H1 (cell line): ENCODE measurements around the gene PDIA5. TPM values are rescaled to one million over a fixed set of nuclear protein-coding genes. Genes with fewer than 3 reads are reported as not detected.

Experiments
- CTCF ChIA-PET: fragments of 300-600 bp; sonication (Branson Sonifier 250); formaldehyde crosslinking; loops from one replicate; lab custom pipeline; 2021; ENCODE audit not compliant: partially characterized antibody; lab: Charles Lee
- POLR2A ChIA-PET: fragments of 300-600 bp; sonication (Branson Sonifier 250); formaldehyde crosslinking; loops from one replicate; lab custom pipeline; 2021; ENCODE audit warnings: inconsistent platforms; ENCODE audit not compliant: partially characterized antibody; lab: Charles Lee
- DNase-seq, 2 experiments: peaks; one replicate each; pipeline versions ENCODE4 v3.0.0 to v3.0.0-alpha.2; 2010 to 2022; ENCODE audit warnings: low spot score in 2 of 2, low read depth in 1 of 2, mixed read lengths in 1 of 2
- FAIRE-seq: peaks from 2 replicates; lab custom pipeline; 2011; peaks lifted over from hg19 to GRCh38; lab: Jason Lieb, UNC
- H2AFZ ChIP-seq: 2 replicates; pipeline ENCODE4 v1.8.1; 2012; ENCODE audit warnings: low read length, inconsistent platforms
- H2AK5ac ChIP-seq: 2 replicates; pipeline ENCODE4 v1.6.1; 2013; ENCODE audit warnings: low read depth, low read length
- H2BK120ac ChIP-seq: replicated peaks from 2 replicates; pipeline ENCODE3; 2013; ENCODE audit warnings: low read depth, low read length, inconsistent platforms
- H2BK12ac ChIP-seq: 2 replicates; pipeline ENCODE4 v1.6.1; 2013; ENCODE audit warnings: low read depth, low read length
- H2BK15ac ChIP-seq: 2 replicates; pipeline ENCODE4 v1.6.1; 2013; ENCODE audit warnings: low read length
- H2BK20ac ChIP-seq: 2 replicates; pipeline ENCODE4 v1.6.1; 2013; ENCODE audit warnings: low read length
- H2BK5ac ChIP-seq: 2 replicates; pipeline ENCODE4 v1.6.1; 2013; ENCODE audit warnings: low read depth, low read length
- H3K14ac ChIP-seq: 2 replicates; pipeline ENCODE4 v1.6.1; 2013; ENCODE audit warnings: inconsistent platforms; ENCODE audit not compliant: insufficient read length
- H3K18ac ChIP-seq: 2 replicates; pipeline ENCODE4 v1.6.1; 2013; ENCODE audit warnings: low read length; ENCODE audit errors: extremely low read depth
- H3K23ac ChIP-seq: 2 replicates; pipeline ENCODE4 v1.6.1; 2013; ENCODE audit warnings: inconsistent platforms; ENCODE audit not compliant: insufficient read length
- H3K23me2 ChIP-seq: 2 replicates; pipeline ENCODE4 v1.6.1; 2013; ENCODE audit warnings: low read depth, low read length
- H3K27ac ChIP-seq: 2 replicates; pipeline ENCODE4 v1.6.1; 2011; ENCODE audit warnings: low read depth, low read length, inconsistent platforms
- H3K27me3 ChIP-seq, 4 experiments: replicated peaks in 1 of 4; 1 replicate in 1 of 4; 2 replicates in 3 of 4; pipeline versions ENCODE4 v1.6.1 to v1.8.1; 2011 to 2013; ENCODE audit warnings: low read length in 3 of 4, mild to moderate bottlenecking in 3 of 4, inconsistent platforms in 2 of 4, mixed read lengths in 2 of 4, moderate library complexity in 1 of 4; ENCODE audit not compliant: control insufficient read depth in 3 of 4, insufficient read depth in 3 of 4; ENCODE audit errors: extremely low read depth in 1 of 4
- H3K36me3 ChIP-seq, 4 experiments: 2 replicates each; pipeline versions ENCODE4 v1.6.1 to v1.8.1; 2011 to 2013; ENCODE audit warnings: mild to moderate bottlenecking in 4 of 4, low read length in 3 of 4, moderate library complexity in 2 of 4, control low read depth in 1 of 4, inconsistent platforms in 1 of 4; ENCODE audit not compliant: insufficient read depth in 4 of 4, control insufficient read depth in 2 of 4
- H3K4ac ChIP-seq: replicated peaks from 2 replicates; pipeline ENCODE3; 2013; ENCODE audit warnings: low read length, low read depth, mixed read lengths, inconsistent platforms; ENCODE audit not compliant: insufficient read length
- H3K4me1 ChIP-seq, 4 experiments: replicated peaks in 1 of 4; 1 replicate in 1 of 4; 2 replicates in 3 of 4; pipeline versions ENCODE4 v1.6.1 to v1.8.1; 2011 to 2013; ENCODE audit warnings: low read length in 3 of 4, inconsistent platforms in 2 of 4, mixed read lengths in 1 of 4; ENCODE audit not compliant: insufficient read depth in 4 of 4, control insufficient read depth in 3 of 4
- H3K4me2 ChIP-seq, 2 experiments: 2 replicates each; pipeline versions ENCODE4 v1.6.1 to v1.8.1; 2011 to 2013; ENCODE audit warnings: low read depth in 2 of 2, low read length in 2 of 2, control low read depth in 1 of 2, inconsistent platforms in 1 of 2, mild to moderate bottlenecking in 1 of 2; ENCODE audit not compliant: insufficient read depth in 1 of 2
- H3K4me3 ChIP-seq, 4 experiments: fragments of 200-600, 300-600 bp in 1 of 4; sonication (generic), shearing (Covaris generic), sonication (Bioruptor Twin) in 1 of 4; 2 replicates each; pipeline versions ENCODE4 v1.5.1 to v1.8.1; 2011 to 2016; ENCODE audit warnings: low read length in 4 of 4, low read depth in 3 of 4, control low read depth in 2 of 4, inconsistent platforms in 2 of 4, mild to moderate bottlenecking in 2 of 4, mixed read lengths in 1 of 4, moderate library complexity in 1 of 4; ENCODE audit not compliant: insufficient read depth in 2 of 4; ENCODE audit errors: extremely low read depth in 1 of 4
- H3K56ac ChIP-seq: replicated peaks from 2 replicates; pipeline ENCODE3; 2013; ENCODE audit warnings: low read depth, mild to moderate bottlenecking, mixed read lengths, low read length, inconsistent platforms; ENCODE audit not compliant: insufficient read length
- H3K79me1 ChIP-seq: 2 replicates; pipeline ENCODE4 v1.6.1; 2013; ENCODE audit warnings: low read depth, low read length, control low read depth
- H3K79me2 ChIP-seq, 2 experiments: 2 replicates each; pipeline versions ENCODE4 v1.6.1 to v1.8.1; 2012 to 2013; ENCODE audit warnings: low read length in 2 of 2, mild to moderate bottlenecking in 2 of 2, inconsistent platforms in 1 of 2; ENCODE audit not compliant: insufficient read depth in 2 of 2, control insufficient read depth in 1 of 2
- H3K9ac ChIP-seq, 4 experiments: replicated peaks in 1 of 4; 1 replicate in 1 of 4; 2 replicates in 3 of 4; pipeline versions ENCODE4 v1.6.1 to v1.8.1; 2011 to 2013; ENCODE audit warnings: low read depth in 3 of 4, low read length in 3 of 4, control low read depth in 2 of 4, mild to moderate bottlenecking in 2 of 4, moderate library complexity in 2 of 4, inconsistent platforms in 1 of 4; ENCODE audit errors: extremely low read depth in 1 of 4
- H3K9me3 ChIP-seq, 2 experiments: 2 replicates each; pipeline versions ENCODE4 v1.6.1 to v1.8.1; 2012 to 2013; ENCODE audit warnings: mild to moderate bottlenecking in 2 of 2, moderate library complexity in 2 of 2, control low read depth in 1 of 2, inconsistent platforms in 1 of 2, low read depth in 1 of 2, low read length in 1 of 2, mixed read lengths in 1 of 2; ENCODE audit not compliant: insufficient read depth in 2 of 2
- H4K20me1 ChIP-seq, 2 experiments: replicated peaks in 1 of 2; 2 replicates each; pipeline versions ENCODE3 to v1.8.1; 2011 to 2013; ENCODE audit warnings: inconsistent platforms in 2 of 2, low read length in 2 of 2, mild to moderate bottlenecking in 1 of 2; ENCODE audit not compliant: insufficient read depth in 2 of 2, control insufficient read depth in 1 of 2
- H4K5ac ChIP-seq: 2 replicates; pipeline ENCODE4 v1.6.1; 2013; ENCODE audit warnings: low read length, low read depth, mixed read lengths, inconsistent platforms; ENCODE audit not compliant: insufficient read length
- H4K8ac ChIP-seq: 2 replicates; pipeline ENCODE4 v1.8.0; 2013; ENCODE audit warnings: mild to moderate bottlenecking, moderate library complexity, low read length, inconsistent platforms; ENCODE audit not compliant: insufficient read depth; ENCODE audit errors: extremely low read depth
- H4K91ac ChIP-seq: replicated peaks from 2 replicates; pipeline ENCODE3; 2013; ENCODE audit warnings: low read length, mixed read lengths, inconsistent platforms; ENCODE audit not compliant: insufficient read length
- ATF3 ChIP-seq: IDR thresholded peaks from 2 replicates; pipeline ENCODE4 v1.6.1; 2011; ENCODE audit warnings: low read depth, mild to moderate bottlenecking, low read length; ENCODE audit not compliant: insufficient read depth
- EZH2 ChIP-seq: fragments of 200-600 bp; sonication (generic); IDR thresholded peaks from 2 replicates; pipeline ENCODE4 v1.7.1; 2012; ENCODE audit warnings: low read depth, mild to moderate bottlenecking, moderate library complexity, low read length, inconsistent platforms; ENCODE audit not compliant: severe bottlenecking
- FOSL1 ChIP-seq: IDR thresholded peaks from 2 replicates; pipeline ENCODE4 v1.6.1; 2011; ENCODE audit warnings: mild to moderate bottlenecking, low read depth, low read length, moderate library complexity; ENCODE audit not compliant: insufficient read depth
- JUND ChIP-seq: IDR thresholded peaks from 2 replicates; pipeline ENCODE4 v1.6.1; 2011; ENCODE audit warnings: mild to moderate bottlenecking, improper control_type of control experiment, low read length
- NRF1 ChIP-seq: IDR thresholded peaks from 2 replicates; pipeline ENCODE4 v1.6.1; 2011; ENCODE audit warnings: mild to moderate bottlenecking, low read depth, low read length, improper control_type of control experiment
- SIX5 ChIP-seq: IDR thresholded peaks from 2 replicates; pipeline ENCODE4 v1.6.1; 2011; ENCODE audit warnings: mild to moderate bottlenecking, low read depth, low read length
- SP1 ChIP-seq: IDR thresholded peaks from 2 replicates; pipeline ENCODE4 v1.6.1; 2011; ENCODE audit warnings: low read depth, low read length
- SP2 ChIP-seq: IDR thresholded peaks from 2 replicates; pipeline ENCODE4 v1.6.1; 2012; ENCODE audit warnings: mild to moderate bottlenecking, low read length, inconsistent platforms
- SP4 ChIP-seq: IDR thresholded peaks from 2 replicates; pipeline ENCODE4 v1.6.1; 2012; ENCODE audit warnings: low read length, inconsistent platforms
- SRF ChIP-seq: IDR thresholded peaks from 2 replicates; pipeline ENCODE4 v1.6.1; 2011; ENCODE audit warnings: mild to moderate bottlenecking, low read depth, low read length, moderate library complexity
- TAF1 ChIP-seq: IDR thresholded peaks from 2 replicates; pipeline ENCODE4 v1.6.1; 2011; ENCODE audit warnings: mild to moderate bottlenecking, low read depth, low read length
- TBP ChIP-seq: IDR thresholded peaks from 2 replicates; pipeline ENCODE4 v1.6.1; 2011; ENCODE audit warnings: low read depth, low read length, improper control_type of control experiment
- TCF12 ChIP-seq: IDR thresholded peaks from 2 replicates; pipeline ENCODE4 v1.6.1; 2011; ENCODE audit warnings: low read depth, mild to moderate bottlenecking, low read length
- TEAD4 ChIP-seq: IDR thresholded peaks from 2 replicates; pipeline ENCODE4 v1.6.1; 2012; ENCODE audit warnings: low read depth, low read length, inconsistent platforms, mixed read lengths
- WGBS, 2 experiments: shearing (Covaris generic) in 1 of 2; methylation state at CpG; one replicate each; pipeline versions ENCODE4 v1.1.6 to v1.1.7; 2013 to 2015; ENCODE audit warnings: low lambda C conversion rate in 2 of 2, mixed read lengths in 2 of 2, inconsistent platforms in 1 of 2, low coverage in 1 of 2, missing lambda C conversion rate in 1 of 2; ENCODE audit not compliant: insufficient replicate concordance in 2 of 2, insufficient coverage in 1 of 2, insufficient read length in 1 of 2; ENCODE audit errors: extremely low coverage in 1 of 2, missing lambda C conversion rate in 1 of 2; 5-methylcytosine and 5-hydroxymethylcytosine counted together
- polyA plus RNA-seq, 7 experiments: library from polyadenylated mRNA; depleted of rRNA in 3 of 7; stranded (reverse) in 5 of 7; unstranded in 2 of 7; fragments of >200 nt in 5 of 7; fragments of 200-250 nt in 2 of 7; gene quantifications; 1 replicate in 5 of 7; 2 replicates in 1 of 7; 4 replicates in 1 of 7; pipeline versions ENCODE4 v1.2.1 to v1.2.3, GENCODE V29; 2011 to 2013; ENCODE audit warnings: missing spikeins in 2 of 7, mixed read lengths in 2 of 7
- total RNA-seq: library from RNA; stranded (reverse); fragmentation: NEBNext Ultra II Directional; extraction: Animal tissue kit (Norgen Biotek cat#: 25700); gene quantifications from 2 replicates; pipeline ENCODE4 v1.2.1, GENCODE V29; 2021

The PDIA5 gene
- total and polyA plus RNA-seq, 2 of the 8 experiments (the other 6 are each of a cell fraction or from before 2014, with no cell fraction given): 18.2 to 32.8 TPM

- Histone ChIP-seq H3K27me3 (no peaks in the 10 kb centered on the region), H3K79me2 (no peaks in the 10 kb centered on the region), H3K36me3 (peaks cover 2 to 22% (median 10%) of the 10 kb centered on the region in 4 experiments; a peak in 5 of 8 replicates), H3K9ac (no peak overlapping the region), H2AFZ (no peak overlapping the region), H3K56ac (no peak overlapping the region), H2BK12ac (no peak overlapping the region), H3K23me2 (no peaks in the 10 kb centered on the region), H3K14ac (no peak overlapping the region), H3K4ac (no peak overlapping the region), H3K9me3 (no peaks in the 10 kb centered on the region), H4K5ac (no peak overlapping the region), H4K20me1 (peaks cover 0 to 2% of the 10 kb centered on the region in 2 experiments), H2BK15ac (no peak overlapping the region), H3K4me2 (no peak overlapping the region), H4K91ac (no peak overlapping the region), H3K4me1 (no peaks in the 10 kb centered on the region), H2AK5ac (no peak overlapping the region), H2BK5ac (no peak overlapping the region; the same call in 1 of the 2 replicates), H2BK120ac (no peak overlapping the region), H3K4me3 (no peak overlapping the region), H3K23ac (no peak overlapping the region), H3K27ac (no peak overlapping the region), H2BK20ac (no peak overlapping the region), H4K8ac (no peak overlapping the region), H3K18ac (no peak overlapping the region), H3K79me1 (no peaks in the 10 kb centered on the region)
- WGBS, 2 experiments: 82% methylated on average over 7 of the region's 7 CpGs; no CpG with 5 or more reads in 1 of the 2 experiments
- DNase-seq (no peak), FAIRE-seq (no peak)
- ChIA-PET CTCF (interaction anchor here (1.5 to 1.6 kb wide), 2 partner anchors 8 to 11 kb away, joined by 3 to 7 read pairs; no protein-coding TSS in a partner anchor), POLR2A (no interaction called here)
- TF ChIP-seq SP4: no peak
- TF ChIP-seq SIX5: no peak
- no peak for TF ChIP-seq NRF1
- no peak for TF ChIP-seq TBP
- TF ChIP-seq SRF: no peak
- TF ChIP-seq SP2: no peak
- TF ChIP-seq SP1: no peak
- TF ChIP-seq TAF1: no peak
- TF ChIP-seq FOSL1: no peak
- no peak for TF ChIP-seq EZH2
- TF ChIP-seq TCF12: no peak
- TF ChIP-seq JUND: no peak
- no peak for TF ChIP-seq ATF3
- no peak for TF ChIP-seq TEAD4
These were observed 84.5 kb downstream of the PDIA5 start for GRCh38 chr3:123151251-123151705.
